Progenitor cell of endocrine pancreas (in vitro differentiated cells): ENCODE measurements around the gene STK32C. TPM values are rescaled to one million over a fixed set of nuclear protein-coding genes. Genes with fewer than 3 reads are reported as not detected.

Experiments
- DNase-seq: peaks from one replicate; pipeline ENCODE4 v3.0.0; 2021; ENCODE audit warnings: low spot score; ENCODE audit not compliant: unreplicated experiment
- H3K27ac Mint-ChIP-seq: 2 replicates; pipeline ENCODE4 v1.8.0; 2021; ENCODE audit warnings: mild to moderate bottlenecking, moderate library complexity, mixed read lengths
- H3K27me3 Mint-ChIP-seq: 2 replicates; pipeline ENCODE4 v1.8.0; 2021; ENCODE audit warnings: mixed read lengths
- H3K36me3 Mint-ChIP-seq: 2 replicates; pipeline ENCODE4 v1.8.0; 2022; ENCODE audit warnings: mixed read lengths; ENCODE audit not compliant: insufficient read depth
- H3K4me1 Mint-ChIP-seq: 2 replicates; pipeline ENCODE4 v1.8.0; 2021; ENCODE audit warnings: low read depth, mixed read lengths
- H3K4me3 Mint-ChIP-seq: 2 replicates; pipeline ENCODE4 v1.8.0; 2021; ENCODE audit warnings: low read depth, mild to moderate bottlenecking, moderate library complexity, mixed read lengths
- H3K9me3 Mint-ChIP-seq: 2 replicates; pipeline ENCODE4 v1.8.0; 2021; ENCODE audit warnings: low read depth, mixed read lengths
- CTCF ChIP-seq: fragments of 200-600 bp; sonication (generic); IDR thresholded peaks from one replicate; pipeline ENCODE4 v1.5.0; 2021; ENCODE audit warnings: antibody characterized with exemption, mild to moderate bottlenecking; ENCODE audit not compliant: unreplicated experiment
- total RNA-seq: library from RNA; stranded (reverse); gene quantifications from 2 replicates; pipeline ENCODE4 v1.2.1, GENCODE V29; 2021

STK32C gene
- total RNA-seq, 1 donor from 2014 or later = 10.0 TPM

DNA sequence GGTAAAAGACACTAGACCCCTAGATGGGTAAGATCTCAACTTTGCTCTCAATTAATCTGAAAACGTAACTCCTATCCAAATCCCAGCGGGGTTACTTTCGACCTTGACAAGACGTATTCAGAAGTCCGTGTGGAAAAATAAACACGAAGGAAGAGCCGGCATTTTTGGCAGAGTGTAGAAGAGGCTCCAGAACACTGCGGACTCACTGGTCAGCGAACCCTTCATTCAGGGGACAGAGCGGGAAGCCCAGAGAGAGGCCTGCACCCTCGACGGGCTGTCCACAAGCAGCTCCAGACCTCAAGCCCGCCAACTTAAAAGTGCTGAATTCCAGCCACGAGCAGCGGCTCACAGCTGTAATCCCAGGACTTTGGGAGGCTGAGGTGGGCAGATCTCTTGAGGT lies 66.3 kb downstream of the STK32C start:
- H3K27ac Mint-ChIP-seq = no peak overlapping the region
- H3K9me3 Mint-ChIP-seq = no peaks in the 10 kb centered on the region
- H3K27me3 Mint-ChIP-seq = peaks cover 7% of the 10 kb centered on the region
- DNase-seq = no peak
- no peaks in the 10 kb centered on the region for H3K36me3 Mint-ChIP-seq
- no peaks in the 10 kb centered on the region for H3K4me1 Mint-ChIP-seq
- H3K4me3 Mint-ChIP-seq = no peak overlapping the region
- TF ChIP-seq CTCF = no peak

GRCh38 chr10:132241086-132241485 lies 66.7 kb downstream of the STK32C start:
- Mint-ChIP-seq H3K36me3 (no peaks in the 10 kb centered on the region), H3K9me3 (no peaks in the 10 kb centered on the region), H3K27me3 (peaks cover 7% of the 10 kb centered on the region), H3K27ac (no peak overlapping the region), H3K4me1 (no peaks in the 10 kb centered on the region), H3K4me3 (no peak overlapping the region)
- no peak for TF ChIP-seq CTCF
- no peak for DNase-seq

DNA sequence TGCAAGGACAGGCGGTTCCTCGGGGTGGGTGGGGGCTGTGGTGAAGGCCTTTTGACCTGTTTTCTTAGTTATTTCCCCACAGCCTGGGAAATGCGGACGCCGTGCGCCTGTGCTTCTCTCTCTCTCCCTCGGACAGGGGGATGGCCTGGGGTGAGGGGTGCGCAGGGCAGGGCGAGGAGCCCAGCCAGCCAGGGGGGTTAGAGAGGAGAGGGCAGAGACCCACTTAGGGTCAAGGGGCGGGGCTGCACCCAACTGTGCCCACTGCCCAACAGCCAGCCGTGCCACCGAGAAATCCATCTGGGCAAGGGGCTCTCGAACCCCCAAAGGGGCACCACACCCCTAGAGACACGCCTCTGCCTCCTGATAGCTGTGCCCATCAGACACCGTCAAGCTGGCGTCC lies 67.2 kb downstream of the STK32C start:
- Mint-ChIP-seq H3K4me3 (no peak overlapping the region), H3K36me3 (no peaks in the 10 kb centered on the region), H3K27me3 (peaks cover 7% of the 10 kb centered on the region), H3K9me3 (no peaks in the 10 kb centered on the region), H3K27ac (no peak overlapping the region), H3K4me1 (no peaks in the 10 kb centered on the region)
- no peak for TF ChIP-seq CTCF
- no peak for DNase-seq

GRCh38 chr10:132240156-132240555 lies 67.6 kb downstream of the STK32C start:
- H3K4me3 Mint-ChIP-seq = no peak overlapping the region
- H3K27me3 Mint-ChIP-seq = peaks cover 7% of the 10 kb centered on the region
- no peak overlapping the region for H3K27ac Mint-ChIP-seq
- TF ChIP-seq CTCF = no peak
- DNase-seq = no peak
- no peaks in the 10 kb centered on the region for H3K36me3 Mint-ChIP-seq
- no peaks in the 10 kb centered on the region for H3K9me3 Mint-ChIP-seq
- no peaks in the 10 kb centered on the region for H3K4me1 Mint-ChIP-seq

DNA sequence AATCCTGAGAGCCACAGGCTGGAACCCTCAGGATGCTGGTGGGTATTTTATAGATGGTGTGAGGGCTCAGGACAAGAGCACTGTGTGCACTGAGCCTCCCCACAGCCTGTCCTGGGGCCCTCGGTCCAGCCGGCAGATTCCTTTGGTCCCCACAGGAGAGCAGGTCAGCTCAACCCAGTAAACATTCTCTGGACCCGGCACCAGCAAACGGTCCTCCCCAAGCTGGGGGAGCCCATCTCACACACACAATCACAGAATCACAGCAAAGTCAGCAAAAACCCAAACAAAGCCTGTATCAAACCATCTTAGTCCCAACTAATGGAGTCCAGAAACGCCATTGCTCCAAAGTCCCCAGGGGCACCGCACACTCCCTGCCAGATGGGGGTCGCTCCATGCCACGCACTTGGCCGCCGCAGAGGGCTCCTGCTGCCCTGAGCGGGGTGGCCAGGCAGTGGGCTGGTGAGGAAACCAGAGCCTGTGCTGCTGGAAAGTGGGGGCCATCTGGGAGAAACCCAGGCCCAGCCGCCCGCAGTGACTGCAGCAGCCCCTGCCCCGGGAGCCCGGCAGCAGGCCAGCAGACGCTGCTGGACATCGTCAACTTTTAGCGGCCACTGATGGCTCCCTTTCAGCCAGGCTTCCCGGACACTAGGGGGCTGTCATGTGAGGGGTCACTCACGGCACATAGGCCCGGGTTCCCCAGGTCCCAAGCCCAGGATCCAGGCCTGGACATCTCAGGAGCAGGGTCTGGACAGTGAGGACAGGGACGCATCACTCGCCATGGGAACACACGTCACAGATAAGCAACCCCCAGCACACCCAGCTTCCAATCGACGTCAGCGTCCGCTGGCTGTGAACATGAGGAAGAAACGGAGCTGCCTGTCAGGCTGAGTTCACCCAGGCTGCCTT lies 68.4 kb downstream of the STK32C start:
- Mint-ChIP-seq H3K36me3 (no peaks in the 10 kb centered on the region), H3K9me3 (no peaks in the 10 kb centered on the region), H3K27ac (no peak overlapping the region), H3K4me1 (no peaks in the 10 kb centered on the region), H3K27me3 (peaks cover 7% of the 10 kb centered on the region), H3K4me3 (no peak overlapping the region)
- DNase-seq = no peak
- no peak for TF ChIP-seq CTCF
